Neural cell (in vitro differentiated cells): ENCODE data around the gene GRAMD4. TPM values are rescaled to one million over a fixed set of nuclear protein-coding genes. Genes with fewer than 3 reads are reported as not detected.

ENCODE experiments used
- H2AFZ ChIP-seq: fragments of 200-600, 300-800 bp; sonication (generic), shearing (Covaris generic); 2 replicates; pipeline ENCODE4 v1.6.0; 2014; ENCODE audit warnings: low read depth, mild to moderate bottlenecking, antibody characterized with exemption, low read length, moderate library complexity
- H3F3A ChIP-seq: fragments of 200-600 bp; shearing (Covaris generic); 2 replicates; pipeline ENCODE4 v1.6.1; 2016; ENCODE audit warnings: mild to moderate bottlenecking, moderate library complexity, mixed read lengths, antibody characterized with exemption, low read length; ENCODE audit not compliant: insufficient read depth, poor library complexity, severe bottlenecking
- H3K27ac ChIP-seq: fragments of 200-600, 300-800 bp; sonication (generic), shearing (Covaris generic); 2 replicates; pipeline ENCODE4 v1.5.1; 2014; ENCODE audit warnings: mild to moderate bottlenecking, low read length, moderate library complexity
- H3K27me3 ChIP-seq: fragments of 300-800, 200-600 bp; sonication (generic), shearing (Covaris generic); 2 replicates; pipeline ENCODE4 v1.6.0; 2014; ENCODE audit warnings: mild to moderate bottlenecking, low read depth, low read length, moderate library complexity; ENCODE audit not compliant: insufficient read depth
- H3K36me3 ChIP-seq: fragments of 300-800, 200-600 bp; sonication (generic), shearing (Covaris generic); 2 replicates; pipeline ENCODE4 v1.5.1; 2014; ENCODE audit warnings: mild to moderate bottlenecking, antibody characterized with exemption, low read length, moderate library complexity; ENCODE audit not compliant: insufficient read depth
- H3K4me2 ChIP-seq: fragments of 300-800, 200-600 bp; sonication (generic), shearing (Covaris generic); 2 replicates; pipeline ENCODE4 v1.6.0; 2014; ENCODE audit warnings: mild to moderate bottlenecking, low read length
- H3K4me3 ChIP-seq: fragments of 300-800, 200-600 bp; sonication (generic), shearing (Covaris generic); 2 replicates; pipeline ENCODE4 v1.5.1; 2014; ENCODE audit warnings: mild to moderate bottlenecking, low read length, moderate library complexity
- H3K79me2 ChIP-seq: fragments of 200-600 bp; shearing (Covaris generic); replicated peaks from 2 replicates; pipeline ENCODE4 v1.6.0; 2014; ENCODE audit warnings: mild to moderate bottlenecking, low read length, moderate library complexity; ENCODE audit not compliant: insufficient read depth
- H3K9ac ChIP-seq: fragments of 300-800, 200-600 bp; sonication (generic), shearing (Covaris generic); 2 replicates; pipeline ENCODE4 v1.6.1; 2016; ENCODE audit warnings: mild to moderate bottlenecking, low read length, mixed read lengths
- H3K9me2 ChIP-seq: fragments of 200-600 bp; shearing (Covaris generic); 2 replicates; pipeline ENCODE4 v1.6.1; 2016; ENCODE audit warnings: mild to moderate bottlenecking, low read length, mixed read lengths; ENCODE audit not compliant: insufficient read depth
- H3K9me3 ChIP-seq: fragments of 200-600, 300-800 bp; sonication (generic), shearing (Covaris generic); 2 replicates; pipeline ENCODE4 v1.6.1; 2016; ENCODE audit warnings: mild to moderate bottlenecking, mixed run types, low read length, moderate library complexity, mixed read lengths
- H4K20me1 ChIP-seq: fragments of 200-600 bp; shearing (Covaris generic); 2 replicates; pipeline ENCODE4 v1.6.1; 2016; ENCODE audit warnings: mild to moderate bottlenecking, mixed run types; ENCODE audit not compliant: insufficient read depth
- CTCF ChIP-seq: fragments of 450-650 bp; IDR thresholded peaks from 2 replicates; pipeline ENCODE4 v1.5.1; 2014; ENCODE audit warnings: antibody characterized with exemption, mild to moderate bottlenecking, moderate library complexity; ENCODE audit not compliant: poor library complexity, severe bottlenecking
- EP300 ChIP-seq: fragments of 450-650 bp; conservative IDR thresholded peaks from 2 replicates; pipeline ENCODE4 v1.6.1; 2014; ENCODE audit warnings: antibody characterized with exemption, mild to moderate bottlenecking, moderate library complexity; ENCODE audit not compliant: poor library complexity, severe bottlenecking
- EZH2 ChIP-seq: fragments of 200-600, 300-800 bp; shearing (Covaris generic), sonication (generic); IDR thresholded peaks from 2 replicates; pipeline ENCODE4 v1.6.1; 2014; ENCODE audit warnings: antibody characterized with exemption, low read length, borderline replicate concordance, mild to moderate bottlenecking; ENCODE audit not compliant: insufficient read depth, poor library complexity, severe bottlenecking
- MXI1 ChIP-seq: fragments of 450-650 bp; conservative IDR thresholded peaks from 2 replicates; pipeline ENCODE4 v1.6.1; 2014; ENCODE audit warnings: antibody characterized with exemption, mild to moderate bottlenecking; ENCODE audit not compliant: poor library complexity, severe bottlenecking
- POLR2AphosphoS5 ChIP-seq: IDR thresholded peaks from 2 replicates; pipeline ENCODE4 v1.6.1; 2012
- RAD21 ChIP-seq: fragments of 450-650 bp; conservative IDR thresholded peaks from 2 replicates; pipeline ENCODE4 v1.6.1; 2014; ENCODE audit warnings: antibody characterized with exemption, mild to moderate bottlenecking, moderate library complexity
- REST ChIP-seq: IDR thresholded peaks from 2 replicates; pipeline ENCODE4 v1.6.1; 2012; ENCODE audit warnings: borderline replicate concordance
- SMC3 ChIP-seq: fragments of 450-650 bp; conservative IDR thresholded peaks from 2 replicates; pipeline ENCODE4 v1.6.1; 2014; ENCODE audit warnings: antibody characterized with exemption, mild to moderate bottlenecking, moderate library complexity; ENCODE audit not compliant: poor library complexity
- TAF1 ChIP-seq: IDR thresholded peaks from 2 replicates; pipeline ENCODE4 v1.6.1; 2012; ENCODE audit warnings: low read depth
- polyA plus RNA-seq: library from polyadenylated mRNA; depleted of rRNA; stranded (reverse); fragments of >200 nt; gene quantifications from 2 replicates; pipeline ENCODE4 v1.2.3, GENCODE V29; 2014

Gene GRAMD4
- polyA plus RNA-seq, 1 donor from 2014 or later: 35.6 TPM

GRCh38 chr22:46605117-46605516 is 15.1 kb upstream of the GRAMD4 start:
- Histone ChIP-seq H3K4me2 (no peak overlapping the region), H3K9ac (no peak overlapping the region), H3K36me3 (no peaks in the 10 kb centered on the region), H4K20me1 (no peaks in the 10 kb centered on the region), H3K9me2 (no peaks in the 10 kb centered on the region), H3K4me3 (no peak overlapping the region), H3K79me2 (no peaks in the 10 kb centered on the region), H3K27me3 (no peaks in the 10 kb centered on the region), H2AFZ (no peak overlapping the region), H3K27ac (no peak overlapping the region), H3F3A (no peaks in the 10 kb centered on the region), H3K9me3 (no peaks in the 10 kb centered on the region)
- TF ChIP-seq POLR2AphosphoS5 (no peak), REST (no peak), SMC3 (no peak), MXI1 (no peak), CTCF (no peak), EP300 (no peak), RAD21 (no peak), EZH2 (no peak), TAF1 (no peak)

GRCh38 chr22:46606886-46607285 is 13.3 kb upstream of the GRAMD4 start:
- no peak overlapping the region for H3K4me3 ChIP-seq
- H4K20me1 ChIP-seq: no peaks in the 10 kb centered on the region
- H2AFZ ChIP-seq: no peak overlapping the region
- no peaks in the 10 kb centered on the region for H3K9me3 ChIP-seq
- H3K4me2 ChIP-seq: no peak overlapping the region
- no peaks in the 10 kb centered on the region for H3K79me2 ChIP-seq
- H3K36me3 ChIP-seq: no peaks in the 10 kb centered on the region
- no peaks in the 10 kb centered on the region for H3K27me3 ChIP-seq
- H3K27ac ChIP-seq: no peak overlapping the region
- no peaks in the 10 kb centered on the region for H3K9me2 ChIP-seq
- no peak overlapping the region for H3K9ac ChIP-seq
- TF ChIP-seq EP300: no peak
- no peak for TF ChIP-seq TAF1
- TF ChIP-seq REST: no peak
- TF ChIP-seq POLR2AphosphoS5: no peak
- no peak for TF ChIP-seq EZH2
- TF ChIP-seq CTCF: no peak
- no peak for TF ChIP-seq RAD21
- H3F3A ChIP-seq: no peaks in the 10 kb centered on the region
